ENCODE results near the gene HOXC11.

HOXC11 gene

GRCh38 chr12:53959314-53959713 lies 13.6 kb upstream of the HOXC11 start:
- no peak for DNase-seq

- no peak for DNase-seq
Observed at GRCh38 chr12:53960187-53961024, 12.5 kb upstream of the HOXC11 start.

- DNase-seq: no peak
Observed at GRCh38 chr12:53961025-53961761, 11.7 kb upstream of the HOXC11 start.

GRCh38 chr12:53963005-53963404 lies 9.9 kb upstream of the HOXC11 start:
- no peak for DNase-seq

GRCh38 chr12:53963434-53964314 lies 9.3 kb upstream of the HOXC11 start:
- no peak for DNase-seq

- no peak for DNase-seq
Observed at GRCh38 chr12:53964315-53964713, 8.6 kb upstream of the HOXC11 start.

- DNase-seq: peak; percentile 79
Observed at GRCh38 chr12:53965281-53966084, 7.4 kb upstream of the HOXC11 start.

- no peak for DNase-seq
Observed at GRCh38 chr12:53966085-53966384, 6.9 kb upstream of the HOXC11 start.

- no peak for DNase-seq
Observed at GRCh38 chr12:53966385-53967133, 6.4 kb upstream of the HOXC11 start.

GRCh38 chr12:53967421-53967925 lies 5.5 kb upstream of the HOXC11 start:
- DNase-seq: no peak

- DNase-seq: no peak
Observed at GRCh38 chr12:53968214-53969127, 4.5 kb upstream of the HOXC11 start.

GRCh38 chr12:53969588-53970259 lies 3.2 kb upstream of the HOXC11 start:
- no peak for DNase-seq

GRCh38 chr12:53970451-53970850 lies 2.5 kb upstream of the HOXC11 start:
- DNase-seq: no peak

- DNase-seq: no peak
Observed at GRCh38 chr12:53971129-53971528, 1.8 kb upstream of the HOXC11 start.

GRCh38 chr12:53971686-53972085 lies 1.2 kb upstream of the HOXC11 start:
- no peak for DNase-seq

GRCh38 chr12:53972152-53972702 lies 699 bp upstream of the HOXC11 start:
- DNase-seq: no peak

GRCh38 chr12:53973236-53974042 lies 513 bp downstream of the HOXC11 start:
- no peak for DNase-seq
